Measurements from ENCODE around the gene USP24.
"Not testable (repeated sequence)": the region's sequence is repeated elsewhere in the genome, so short reads cannot be mapped to it uniquely, and the experiment has no call there.

Gene USP24

DNA sequence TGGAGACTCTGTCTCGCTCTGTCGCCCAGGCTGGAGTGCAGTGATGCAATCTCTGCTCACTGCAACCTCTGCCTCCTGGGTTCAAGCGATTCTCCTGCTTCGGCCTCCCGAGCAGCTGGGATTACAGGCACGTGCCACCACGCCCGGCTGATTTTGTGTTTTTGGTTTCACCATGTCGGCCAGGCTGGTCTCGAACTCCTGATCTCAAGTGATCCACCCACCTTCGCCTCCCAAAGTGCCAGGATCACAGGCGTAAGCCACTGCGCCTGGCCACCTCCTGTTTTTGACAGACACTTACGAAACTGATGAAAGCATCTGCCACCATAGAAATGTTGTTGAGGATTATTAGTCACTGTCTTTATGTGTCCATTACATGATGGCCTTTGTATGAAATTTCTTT is 106.2 kb downstream of the USP24 start:
- not testable (repeated sequence) for DNase-seq

- DNase-seq, result no peak
Observed at GRCh38 chr1:55107101-55107500, 108.1 kb downstream of the USP24 start.

DNA sequence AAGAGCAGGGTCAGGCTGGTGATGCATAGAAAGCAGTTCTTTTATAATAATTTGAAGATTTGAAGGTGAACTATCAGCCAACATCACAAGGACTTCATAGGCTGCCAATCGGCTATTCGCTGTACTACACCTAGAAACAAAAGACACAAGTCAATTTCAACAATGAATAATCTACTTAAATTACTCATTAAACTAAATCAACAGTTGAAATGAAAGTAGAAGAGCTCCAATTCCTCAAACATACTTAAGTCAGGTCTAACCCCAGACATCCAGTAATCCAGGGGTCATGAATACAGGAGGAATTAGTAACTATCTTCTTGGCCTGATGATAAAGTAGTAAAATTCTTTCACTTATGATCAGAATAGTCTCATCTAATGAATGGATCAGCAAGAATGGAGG is 111.3 kb downstream of the USP24 start:
- no peak for DNase-seq

GRCh38 chr1:55095095-55095494 is 120.1 kb downstream of the USP24 start:
- no peak for DNase-seq

DNA sequence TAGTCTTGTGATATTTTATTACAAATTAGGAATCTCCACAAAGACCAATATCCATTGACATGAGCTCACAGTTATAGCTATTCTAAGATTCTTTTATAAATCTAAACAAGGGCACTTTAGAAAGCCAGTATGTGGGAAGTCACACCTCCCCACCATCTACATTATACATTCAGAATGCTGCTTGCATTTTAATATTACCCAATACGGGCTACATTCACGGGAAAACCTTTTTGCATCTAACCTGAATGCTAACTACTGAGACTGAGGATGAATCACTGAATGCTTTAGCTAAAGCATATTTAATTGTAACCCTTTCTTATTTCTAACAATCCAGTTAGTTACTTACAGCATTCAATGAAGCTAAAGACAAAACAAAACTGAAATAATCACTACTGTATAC is 122.7 kb downstream of the USP24 start:
- DNase-seq, result no peak

GRCh38 chr1:55089683-55090082 is 125.5 kb downstream of the USP24 start:
- no peak for DNase-seq

- no peak for DNase-seq
Observed at GRCh38 chr1:55088413-55088812, 126.8 kb downstream of the USP24 start.

DNA sequence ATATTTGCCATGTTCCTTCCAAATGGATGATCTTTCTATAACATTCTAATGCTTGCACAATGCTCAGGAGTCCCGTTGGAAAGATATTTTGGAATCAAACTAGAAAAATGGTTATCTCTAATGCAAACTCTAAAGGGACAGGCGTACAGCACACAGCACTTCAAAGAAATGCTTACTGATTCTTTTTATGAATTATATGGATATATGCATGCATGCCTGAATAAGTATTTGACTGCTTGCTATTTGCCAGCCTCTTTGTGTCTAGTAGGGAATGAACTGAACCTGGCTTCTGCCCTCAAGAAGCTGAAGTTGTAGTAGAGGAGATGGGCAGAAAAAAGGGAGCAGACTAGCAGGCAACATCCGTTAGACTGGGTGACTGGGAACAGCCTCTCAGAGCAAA is 127.7 kb downstream of the USP24 start:
- no peak for DNase-seq

DNA sequence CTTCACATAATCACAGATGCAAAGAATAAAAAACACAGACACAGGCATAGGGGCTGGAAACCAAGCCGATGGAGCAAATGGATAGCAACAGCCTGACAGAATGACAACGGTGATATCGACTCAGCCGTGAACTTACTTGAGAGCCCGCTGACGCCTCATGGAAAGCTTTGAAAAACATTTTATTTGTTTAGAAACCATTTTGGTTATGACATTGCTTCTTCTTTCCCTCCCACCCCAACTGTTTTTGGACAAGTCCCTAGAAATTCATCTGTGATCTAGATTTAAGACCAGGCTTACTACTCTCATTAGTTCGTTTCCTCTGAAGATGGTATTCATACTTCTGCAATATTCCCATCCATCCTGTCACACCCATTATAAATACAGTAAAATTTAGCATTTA is 130.9 kb downstream of the USP24 start:
- no peak for DNase-seq

- no peak for DNase-seq
Observed at GRCh38 chr1:55081905-55082296, 133.3 kb downstream of the USP24 start.

- no peak for DNase-seq
Observed at GRCh38 chr1:55081188-55081904, 133.8 kb downstream of the USP24 start.

GRCh38 chr1:55079651-55080050 is 135.5 kb downstream of the USP24 start:
- DNase-seq, result no peak

GRCh38 chr1:55078470-55078869 is 136.7 kb downstream of the USP24 start:
- no peak for DNase-seq

DNA sequence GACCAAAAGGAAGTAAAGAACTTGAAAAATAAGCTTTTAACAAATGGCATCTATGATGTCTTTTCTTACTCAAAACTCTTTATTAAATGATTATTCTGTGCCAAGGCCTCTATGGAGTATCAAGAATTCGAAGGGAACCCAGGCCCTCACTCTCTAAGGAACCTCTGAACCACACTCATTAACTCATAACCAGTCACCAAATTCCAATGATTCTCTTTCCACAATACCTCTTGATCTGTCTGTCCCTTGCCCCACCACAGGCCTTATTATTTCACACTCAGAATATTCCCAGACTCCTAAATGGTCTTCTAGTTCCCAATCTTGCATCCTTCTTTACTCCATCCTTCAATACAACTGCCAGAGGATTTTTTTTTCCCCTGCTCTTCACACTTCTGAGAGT is 138.8 kb downstream of the USP24 start:
- no peak for DNase-seq

DNA sequence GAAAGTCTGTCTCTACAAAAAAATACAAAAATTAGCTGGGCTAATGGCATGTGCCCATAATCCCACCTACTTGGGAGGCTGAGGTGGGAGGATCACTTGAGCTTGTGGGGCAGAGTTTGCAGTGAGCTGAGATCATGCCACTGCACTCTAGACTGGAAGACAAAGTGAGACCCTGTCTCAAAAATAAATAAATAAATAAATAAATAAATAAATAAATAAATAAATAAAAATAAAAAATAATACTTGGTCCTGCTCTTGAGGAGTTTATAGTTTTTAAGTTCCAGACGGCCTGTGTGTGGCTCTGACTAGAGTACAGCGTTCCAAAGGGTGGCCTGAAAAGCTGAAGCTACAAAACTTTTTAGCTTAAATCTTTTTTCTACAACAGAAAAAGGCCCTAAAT is 140.7 kb downstream of the USP24 start:
- no peak for DNase-seq

GRCh38 chr1:55073187-55073916 is 141.8 kb downstream of the USP24 start:
- no peak for DNase-seq

DNA sequence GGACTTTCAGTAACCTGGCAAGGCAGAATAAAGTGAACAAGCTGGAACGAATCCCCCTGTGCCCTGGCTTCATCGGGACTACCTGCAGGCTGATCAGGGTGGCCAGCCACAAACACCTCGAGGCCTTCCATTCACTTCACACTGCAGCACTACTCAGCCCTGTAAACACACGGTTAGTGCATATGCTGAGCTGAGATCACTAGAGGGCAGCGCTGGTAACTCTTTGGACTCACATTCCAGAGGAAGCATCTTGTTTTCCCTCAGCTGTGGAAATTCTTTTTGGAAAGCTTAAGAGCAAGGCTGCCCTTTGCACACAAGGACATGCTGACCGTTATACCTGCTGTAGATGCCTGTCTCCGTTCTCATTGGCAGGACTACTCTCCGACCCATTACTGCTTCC is 143.7 kb downstream of the USP24 start:
- peak in 1 of 2 experiments; percentile 22 for DNase-seq

GRCh38 chr1:55070293-55071164 is 144.6 kb downstream of the USP24 start:
- no peak for DNase-seq

- no peak for DNase-seq
Observed at GRCh38 chr1:55069280-55069679, 145.9 kb downstream of the USP24 start.

GRCh38 chr1:55068638-55069037 is 146.5 kb downstream of the USP24 start:
- no peak for DNase-seq

- DNase-seq, result no peak
Observed at GRCh38 chr1:55067914-55068313, 147.2 kb downstream of the USP24 start.

- DNase-seq, result no peak
Observed at GRCh38 chr1:55067022-55067778, 148.0 kb downstream of the USP24 start.

DNA sequence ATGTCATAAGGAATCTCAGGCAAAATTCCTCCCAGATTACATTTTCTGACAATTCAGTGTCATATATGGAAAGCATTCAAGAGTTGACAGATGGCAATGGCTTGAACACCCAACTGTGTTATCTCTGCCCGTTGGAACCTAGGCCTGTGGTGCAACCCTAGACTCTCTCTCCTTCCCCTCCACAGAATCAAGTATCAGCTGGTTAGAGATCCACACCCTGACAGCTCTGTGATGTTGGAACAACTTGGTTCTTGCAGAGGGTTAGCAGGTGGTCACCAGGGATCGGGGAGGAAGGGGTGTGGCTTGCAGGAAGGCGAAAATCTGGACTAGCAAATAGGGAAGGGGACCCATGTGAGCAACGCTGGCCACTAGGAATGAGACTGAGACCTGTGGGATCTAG is 149.5 kb downstream of the USP24 start:
- no peak for DNase-seq

Measured in NCI-H1930 (cell line).